ENCODE measurements around the gene FBXL17. TPM values are rescaled to one million over a fixed set of nuclear protein-coding genes. Genes with fewer than 3 reads are reported as not detected.

Gene FBXL17
- total RNA-seq, 1 donor from 2014 or later = 15.9 TPM

DNA sequence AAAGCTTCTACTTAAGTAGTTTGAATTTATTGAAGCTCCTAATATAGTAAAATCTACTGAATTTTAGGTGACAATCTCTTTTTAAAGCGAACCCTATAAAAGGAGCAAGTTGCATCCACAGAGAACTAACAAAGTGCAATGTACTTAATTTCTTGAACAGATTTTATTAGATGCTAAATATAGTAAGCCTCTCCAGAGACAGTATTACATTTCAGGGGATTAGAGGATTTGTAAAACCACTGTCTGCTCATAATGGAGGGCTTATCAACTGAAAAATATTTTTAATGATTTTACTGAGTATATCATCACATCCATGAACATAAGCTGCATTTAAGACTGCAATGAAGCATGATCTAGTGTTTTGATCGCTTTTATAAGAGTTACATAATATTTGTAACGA, 481.2 kb downstream of the FBXL17 start:
- DNase-seq (ENCODE audit: low spot score, unreplicated experiment) = no peak
- TF ChIP-seq, protein P1, sequence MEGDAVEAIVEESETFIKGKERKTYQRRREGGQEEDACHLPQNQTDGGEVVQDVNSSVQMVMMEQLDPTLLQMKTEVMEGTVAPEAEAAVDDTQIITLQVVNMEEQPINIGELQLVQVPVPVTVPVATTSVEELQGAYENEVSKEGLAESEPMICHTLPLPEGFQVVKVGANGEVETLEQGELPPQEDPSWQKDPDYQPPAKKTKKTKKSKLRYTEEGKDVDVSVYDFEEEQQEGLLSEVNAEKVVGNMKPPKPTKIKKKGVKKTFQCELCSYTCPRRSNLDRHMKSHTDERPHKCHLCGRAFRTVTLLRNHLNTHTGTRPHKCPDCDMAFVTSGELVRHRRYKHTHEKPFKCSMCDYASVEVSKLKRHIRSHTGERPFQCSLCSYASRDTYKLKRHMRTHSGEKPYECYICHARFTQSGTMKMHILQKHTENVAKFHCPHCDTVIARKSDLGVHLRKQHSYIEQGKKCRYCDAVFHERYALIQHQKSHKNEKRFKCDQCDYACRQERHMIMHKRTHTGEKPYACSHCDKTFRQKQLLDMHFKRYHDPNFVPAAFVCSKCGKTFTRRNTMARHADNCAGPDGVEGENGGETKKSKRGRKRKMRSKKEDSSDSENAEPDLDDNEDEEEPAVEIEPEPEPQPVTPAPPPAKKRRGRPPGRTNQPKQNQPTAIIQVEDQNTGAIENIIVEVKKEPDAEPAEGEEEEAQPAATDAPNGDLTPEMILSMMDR (IDR thresholded peaks at IDR 0.05; ENCODE audit: unreplicated experiment) = no peak
- Mint-ChIP-seq H3K27ac (no peak overlapping the region), H3K9me3 (ENCODE audit: low read depth) (peaks cover 4% of the 10 kb centered on the region), H3K27me3 (no peaks in the 10 kb centered on the region), H3K4me1 (ENCODE audit: low read depth) (no peaks in the 10 kb centered on the region), H3K36me3 (ENCODE audit: insufficient read depth) (peaks cover 2% of the 10 kb centered on the region), H3K4me3 (ENCODE audit: low read depth) (no peak overlapping the region)

DNA sequence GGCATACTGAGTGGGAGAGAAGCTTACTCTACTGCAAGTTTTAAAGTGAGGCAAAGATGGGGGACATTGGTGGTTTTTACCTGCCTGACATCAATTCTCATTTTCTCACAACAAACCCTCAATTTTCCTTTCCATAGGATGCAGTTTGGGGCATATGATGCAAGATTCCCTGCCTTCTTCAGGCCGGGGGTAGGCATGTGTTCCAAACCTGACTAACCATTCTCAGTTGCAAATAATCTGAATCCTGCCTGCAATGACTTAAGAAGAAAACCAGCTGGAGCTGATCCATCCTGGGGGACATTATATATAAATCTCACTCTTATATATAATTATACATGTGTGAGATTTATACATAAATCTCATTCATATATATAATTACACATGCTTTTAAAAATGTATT, 487.5 kb downstream of the FBXL17 start:
- TF ChIP-seq, protein P1 (IDR thresholded peaks at IDR 0.05; ENCODE audit: unreplicated experiment) = no peak
- no peak overlapping the region for H3K4me3 Mint-ChIP-seq (ENCODE audit: low read depth)
- H3K27ac Mint-ChIP-seq = no peak overlapping the region

DNA sequence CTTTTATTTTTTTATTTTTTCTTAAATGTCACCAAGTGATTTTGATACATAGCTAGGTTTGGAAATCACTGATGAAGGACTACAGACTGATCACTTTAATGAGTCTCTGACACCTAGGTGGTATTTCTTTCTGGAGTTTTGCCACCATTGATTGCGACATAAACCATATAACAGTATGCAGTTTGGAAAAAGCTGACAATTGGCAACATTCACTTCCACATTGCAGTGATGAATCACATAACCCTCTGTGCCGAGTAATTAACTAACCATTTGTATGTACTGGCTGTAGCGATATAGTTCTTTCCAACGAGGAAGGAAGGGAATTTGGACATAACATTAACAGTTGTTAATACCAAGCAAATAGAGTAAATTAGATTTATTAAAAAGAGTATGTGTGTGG, 488.3 kb downstream of the FBXL17 start:
- no peak for DNase-seq (ENCODE audit: low spot score, unreplicated experiment)
- Mint-ChIP-seq H3K36me3 (ENCODE audit: insufficient read depth) (peaks cover 2% of the 10 kb centered on the region), H3K4me3 (ENCODE audit: low read depth) (no peak overlapping the region), H3K27ac (no peak overlapping the region), H3K9me3 (ENCODE audit: low read depth) (no peaks in the 10 kb centered on the region), H3K27me3 (no peaks in the 10 kb centered on the region), H3K4me1 (ENCODE audit: low read depth) (no peaks in the 10 kb centered on the region)
- TF ChIP-seq, protein P1 (IDR thresholded peaks at IDR 0.05; ENCODE audit: unreplicated experiment) = no peak

More for the DNA sequence above, 487.5 kb downstream of the FBXL17 start:
- no peaks in the 10 kb centered on the region for H3K9me3 Mint-ChIP-seq (ENCODE audit: low read depth)
- DNase-seq (ENCODE audit: low spot score, unreplicated experiment) = no peak
- peaks cover 2% of the 10 kb centered on the region for H3K36me3 Mint-ChIP-seq (ENCODE audit: insufficient read depth)
- no peaks in the 10 kb centered on the region for H3K4me1 Mint-ChIP-seq (ENCODE audit: low read depth)
- H3K27me3 Mint-ChIP-seq = no peaks in the 10 kb centered on the region

DNA sequence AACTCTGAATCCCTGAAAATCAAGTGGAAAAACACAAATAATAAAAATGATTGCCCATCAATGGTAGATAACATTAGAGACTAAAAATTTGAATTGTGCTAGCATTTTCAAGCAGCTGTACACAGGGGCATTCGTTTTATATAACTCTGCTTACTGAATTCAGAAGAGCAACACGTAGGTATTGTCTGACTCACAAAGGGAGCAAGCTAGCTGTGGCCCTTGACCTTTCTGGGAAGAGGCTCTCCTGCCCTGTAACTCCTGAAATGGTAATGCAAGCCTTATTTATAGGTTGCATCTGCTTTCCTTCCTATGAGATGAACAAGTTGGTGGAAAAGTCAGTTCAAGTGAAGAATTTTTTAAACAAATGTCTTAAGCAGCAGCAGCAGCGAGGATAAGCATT, 492.5 kb downstream of the FBXL17 start:
- Mint-ChIP-seq H3K4me3 (ENCODE audit: low read depth) (no peak overlapping the region), H3K4me1 (ENCODE audit: low read depth) (no peaks in the 10 kb centered on the region), H3K27ac (no peak overlapping the region), H3K27me3 (no peaks in the 10 kb centered on the region), H3K9me3 (ENCODE audit: low read depth) (no peaks in the 10 kb centered on the region), H3K36me3 (ENCODE audit: insufficient read depth) (no peaks in the 10 kb centered on the region)
- DNase-seq (ENCODE audit: low spot score, unreplicated experiment) = no peak
- TF ChIP-seq, protein P1 (IDR thresholded peaks at IDR 0.05; ENCODE audit: unreplicated experiment) = no peak

DNA sequence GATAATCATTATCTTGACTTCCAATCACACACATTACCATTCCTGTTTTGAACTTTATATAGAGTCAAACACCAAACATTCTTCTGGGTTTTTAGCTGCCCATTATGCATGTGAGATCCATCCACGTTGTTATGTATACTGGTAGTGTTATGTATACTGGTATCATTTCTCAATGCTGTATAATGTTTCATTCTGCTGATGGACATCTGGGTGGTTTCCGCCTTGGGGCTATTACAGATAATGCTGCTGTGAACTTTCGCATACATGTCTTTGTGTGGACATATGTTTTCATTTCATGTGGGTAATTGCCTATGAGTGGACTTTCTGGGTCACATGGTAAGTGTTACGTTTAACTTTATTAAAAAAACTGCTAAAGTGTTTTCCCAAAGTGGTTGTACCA, 493.4 kb downstream of the FBXL17 start:
- peaks cover 3% of the 10 kb centered on the region for H3K4me1 Mint-ChIP-seq (ENCODE audit: low read depth)
- TF ChIP-seq, protein P1 (IDR thresholded peaks at IDR 0.05; ENCODE audit: unreplicated experiment) = no peak
- H3K36me3 Mint-ChIP-seq (ENCODE audit: insufficient read depth) = no peaks in the 10 kb centered on the region
- no peak overlapping the region for H3K4me3 Mint-ChIP-seq (ENCODE audit: low read depth)
- no peaks in the 10 kb centered on the region for H3K9me3 Mint-ChIP-seq (ENCODE audit: low read depth)
- H3K27ac Mint-ChIP-seq = no peak overlapping the region
- DNase-seq (ENCODE audit: low spot score, unreplicated experiment) = no peak
- H3K27me3 Mint-ChIP-seq = no peaks in the 10 kb centered on the region
